HG02852 (cell line): ENCODE results near the gene PTGER4.
"Not testable (repeated sequence)": the region's sequence is repeated elsewhere in the genome, so short reads cannot be mapped to it uniquely, and the experiment has no call there.

Source experiments
- ATAC-seq: cut with Tn5 transposase; IDR thresholded peaks from one replicate; pipeline ENCODE4 v1.9.1; 2021; ENCODE audit warnings: mild to moderate bottlenecking, moderate library complexity; ENCODE audit not compliant: unreplicated experiment

The PTGER4 gene

GRCh38 chr5:40688996-40689395, 9.3 kb downstream of the PTGER4 start:
- no peak for ATAC-seq

- peak; percentile 61 for ATAC-seq
Observed at GRCh38 chr5:40689438-40689837, 9.7 kb downstream of the PTGER4 start.

- no peak for ATAC-seq
Observed at GRCh38 chr5:40690267-40690666, 10.6 kb downstream of the PTGER4 start.

- no peak for ATAC-seq
Observed at GRCh38 chr5:40691894-40692293, 12.2 kb downstream of the PTGER4 start.

- no peak for ATAC-seq
Observed at GRCh38 chr5:40694433-40694832, 14.7 kb downstream of the PTGER4 start.

- ATAC-seq, result no peak
Observed at GRCh38 chr5:40700116-40700782, 20.5 kb downstream of the PTGER4 start.

GRCh38 chr5:40702027-40702426, 22.3 kb downstream of the PTGER4 start:
- not testable (repeated sequence) for ATAC-seq

GRCh38 chr5:40705484-40705883, 25.8 kb downstream of the PTGER4 start:
- not testable (repeated sequence) for ATAC-seq

- ATAC-seq, result not testable (repeated sequence)
Observed at GRCh38 chr5:40710575-40710974, 30.9 kb downstream of the PTGER4 start.

- ATAC-seq, result no peak
Observed at GRCh38 chr5:40714001-40714400, 34.3 kb downstream of the PTGER4 start.

GRCh38 chr5:40716000-40716399, 36.3 kb downstream of the PTGER4 start:
- no peak for ATAC-seq

- ATAC-seq, result no peak
Observed at GRCh38 chr5:40716590-40716989, 36.9 kb downstream of the PTGER4 start.

GRCh38 chr5:40717281-40717680, 37.6 kb downstream of the PTGER4 start:
- no peak for ATAC-seq

GRCh38 chr5:40720069-40720468, 40.4 kb downstream of the PTGER4 start:
- ATAC-seq, result no peak

GRCh38 chr5:40722497-40722911, 42.8 kb downstream of the PTGER4 start:
- ATAC-seq, result not testable (repeated sequence)

- ATAC-seq, result no peak
Observed at GRCh38 chr5:40733434-40733833, 53.7 kb downstream of the PTGER4 start.

GRCh38 chr5:40733879-40734563, 54.3 kb downstream of the PTGER4 start:
- ATAC-seq, result no peak

- ATAC-seq, result no peak
Observed at GRCh38 chr5:40734986-40735385, 55.3 kb downstream of the PTGER4 start.

GRCh38 chr5:40735609-40736008, 55.9 kb downstream of the PTGER4 start:
- no peak for ATAC-seq

GRCh38 chr5:40736103-40736875, 56.6 kb downstream of the PTGER4 start:
- no peak for ATAC-seq

GRCh38 chr5:40738502-40738901, 58.8 kb downstream of the PTGER4 start:
- no peak for ATAC-seq
